Activated CD4-positive, alpha-beta T cell treated with anti-CD3 and anti-CD28 coated beads for 36 hours (primary cell): ENCODE results near the gene IL36B. TPM values are rescaled to one million over a fixed set of nuclear protein-coding genes. Genes with fewer than 3 reads are reported as not detected.
"Not testable (repeated sequence)": the region's sequence is repeated elsewhere in the genome, so short reads cannot be mapped to it uniquely, and the experiment has no call there.

Experiments used
- ATAC-seq: fragments of 200-7000 bp; cut with Tn5 transposase; one replicate; pipeline ENCODE4 v1.10.0; 2021; ENCODE audit warnings: mild to moderate bottlenecking, moderate library complexity
- CTCF ChIA-PET: fragments of 350-600 bp; sonication (Branson Sonifier 250); formaldehyde crosslinking; loops from one replicate; lab custom pipeline; 2021; ENCODE audit warnings: antibody characterized with exemption; lab: Charles Lee
- POLR2A ChIA-PET: fragments of 350-600 bp; sonication (Branson Sonifier 250); formaldehyde crosslinking; loops from one replicate; lab custom pipeline; 2021; ENCODE audit warnings: antibody characterized with exemption, inconsistent platforms; lab: Charles Lee
- DNase-seq: peaks from one replicate; pipeline ENCODE4 v3.0.0-alpha.2; 2020
- H3K27ac Mint-ChIP-seq: one replicate; pipeline ENCODE4 v1.8.0; 2021; ENCODE audit warnings: mixed read lengths
- H3K27me3 Mint-ChIP-seq: one replicate; pipeline ENCODE4 v1.8.0; 2021; ENCODE audit warnings: mixed read lengths
- H3K36me3 Mint-ChIP-seq: one replicate; pipeline ENCODE4 v1.8.0; 2021; ENCODE audit warnings: low read depth, mixed read lengths
- H3K4me1 Mint-ChIP-seq: one replicate; pipeline ENCODE4 v1.8.0; 2021; ENCODE audit warnings: mixed read lengths
- H3K4me3 Mint-ChIP-seq: one replicate; pipeline ENCODE4 v1.8.0; 2021; ENCODE audit warnings: mild to moderate bottlenecking, moderate library complexity, mixed read lengths
- H3K9me3 Mint-ChIP-seq: one replicate; pipeline ENCODE4 v1.8.0; 2021; ENCODE audit warnings: low read depth, mixed read lengths
- intact Hi-C, 2 experiments: fragments of 100-400 bp; cut with DNase I in 1 of 2; cut with micrococcal nuclease in 1 of 2; formaldehyde crosslinking; loops; one replicate each; pipeline versions ENCODE4 v1.14.2 to v1.15.1; 2022 to 2024; cut with DNase I, micrococcal nuclease
- total RNA-seq, 2 experiments: library from RNA; stranded (reverse); gene quantifications; one replicate each; pipeline ENCODE4 v1.2.3, GENCODE V29; 2021

IL36B gene
- total RNA-seq: not detected

DNA sequence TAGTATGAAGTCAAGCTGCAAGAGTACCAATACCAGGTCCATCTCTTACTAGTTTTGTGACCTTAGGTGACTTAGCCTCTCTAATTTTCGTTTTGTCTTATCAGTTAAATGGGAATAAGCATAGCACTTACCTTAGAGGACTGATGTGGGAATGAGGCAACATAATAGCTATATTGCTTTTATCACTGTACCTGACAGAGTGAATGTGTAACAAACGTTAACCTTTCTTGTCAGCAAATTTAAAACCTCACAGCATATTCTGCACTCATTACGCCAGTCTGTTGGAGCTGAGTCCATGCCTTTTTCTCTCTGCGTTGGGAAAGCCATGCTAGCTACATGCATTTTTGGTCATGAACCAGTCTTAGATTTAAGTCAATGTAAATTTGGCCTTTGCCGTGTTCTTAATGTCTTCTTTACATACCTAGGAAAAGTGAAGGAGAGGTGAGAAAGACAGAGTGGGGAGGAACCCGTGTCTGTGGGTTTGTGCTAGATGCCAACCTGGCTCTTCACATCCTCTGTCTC is at the start of gene IL36B:
Gene IL36B (minus strand): TSS at position 472 of the 522 bp plus-strand sequence.
- H3K27me3 Mint-ChIP-seq: no peaks in the 10 kb centered on the region
- no peak within 1 kb of the TSS for H3K27ac Mint-ChIP-seq
- DNase-seq (no peak), ATAC-seq (no peak)
- H3K4me3 Mint-ChIP-seq: no peak within 1 kb of the TSS
- H3K36me3 Mint-ChIP-seq: peaks cover 9% of the 10 kb centered on the region
- peaks cover 21% of the 10 kb centered on the region for H3K9me3 Mint-ChIP-seq
- ChIA-PET POLR2A (no interaction called here), CTCF (interaction anchor here (1.2 kb wide), 1 partner anchor 28 kb away, joined by 3 read pairs; no protein-coding TSS in a partner anchor)
- intact Hi-C loops: no loop called here
- peaks cover 7% of the 10 kb centered on the region for H3K4me1 Mint-ChIP-seq

DNA sequence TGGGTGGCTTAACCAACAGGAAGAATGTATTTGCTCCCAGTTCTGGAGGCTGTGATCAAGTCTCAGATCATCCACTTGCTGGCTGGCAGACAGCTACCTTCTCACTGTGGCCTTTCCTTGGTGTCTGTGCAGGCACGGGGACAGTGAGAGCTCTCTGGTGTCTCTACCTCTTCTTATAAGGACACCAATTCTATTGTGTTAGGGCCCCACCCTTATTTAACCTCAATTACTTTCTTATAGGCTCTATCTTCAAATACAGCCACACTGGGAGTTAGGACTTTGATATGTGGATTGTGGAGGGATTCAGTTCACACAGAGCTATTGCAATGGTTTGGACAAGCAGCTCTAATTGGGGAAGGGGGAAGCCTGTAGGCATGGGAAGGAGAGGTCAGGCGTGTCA is 49.5 kb upstream of the IL36B start:
- POLR2A ChIA-PET: no interaction called here
- no peak overlapping the region for H3K4me3 Mint-ChIP-seq

DNA sequence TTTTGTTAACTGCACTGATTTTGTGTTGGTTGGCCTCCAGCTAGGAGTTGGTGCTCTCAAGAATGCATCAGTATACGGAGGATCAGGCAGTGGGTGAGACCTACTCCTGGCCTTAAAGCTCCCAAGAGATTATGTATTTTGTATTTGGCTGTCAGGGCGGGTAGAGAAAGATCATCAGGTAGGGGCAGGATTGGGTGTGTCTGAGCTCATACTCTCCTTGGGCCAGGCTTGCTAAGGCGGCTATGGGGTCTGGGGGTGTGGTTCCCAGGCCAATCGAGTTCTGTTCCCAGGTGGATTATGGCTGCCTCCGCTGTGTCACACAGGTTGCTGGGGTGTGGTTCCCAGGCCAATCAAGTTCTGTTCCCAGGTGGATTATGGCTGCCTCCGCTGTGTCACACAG is 45.9 kb upstream of the IL36B start:
- Mint-ChIP-seq H3K27me3 (no peaks in the 10 kb centered on the region), H3K9me3 (peaks cover 10% of the 10 kb centered on the region), H3K4me3 (peak overlapping the region; percentile 56), H3K4me1 (peaks cover 40% of the 10 kb centered on the region), H3K36me3 (peaks cover 9% of the 10 kb centered on the region), H3K27ac (peak overlapping the region; percentile 69)
- intact Hi-C loops: no loop called here
- ATAC-seq: peak; percentile 24
- CTCF ChIA-PET: interaction anchor here (1.1 to 3.1 kb wide), 4 partner anchors 16 to 39 kb away, joined by 4 to 16 read pairs (median 5); no protein-coding TSS in a partner anchor
- DNase-seq: no peak
- POLR2A ChIA-PET: interaction anchor here (0.7 kb wide), 1 partner anchor 31 kb away, joined by 6 read pairs; no protein-coding TSS in a partner anchor

More for the DNA sequence above, 49.5 kb upstream of the IL36B start:
- no peak for ATAC-seq
- DNase-seq: no peak
- Mint-ChIP-seq H3K27ac (peak overlapping the region; percentile 49), H3K9me3 (peaks cover 13% of the 10 kb centered on the region), H3K36me3 (peaks cover 9% of the 10 kb centered on the region), H3K27me3 (no peaks in the 10 kb centered on the region), H3K4me1 (peaks cover 54% of the 10 kb centered on the region)
- CTCF ChIA-PET: interaction anchor here (0.8 to 1.2 kb wide), 3 partner anchors 12 to 36 kb away, joined by 3 to 4 read pairs (median 3); no protein-coding TSS in a partner anchor
- intact Hi-C loops: no loop called here

DNA sequence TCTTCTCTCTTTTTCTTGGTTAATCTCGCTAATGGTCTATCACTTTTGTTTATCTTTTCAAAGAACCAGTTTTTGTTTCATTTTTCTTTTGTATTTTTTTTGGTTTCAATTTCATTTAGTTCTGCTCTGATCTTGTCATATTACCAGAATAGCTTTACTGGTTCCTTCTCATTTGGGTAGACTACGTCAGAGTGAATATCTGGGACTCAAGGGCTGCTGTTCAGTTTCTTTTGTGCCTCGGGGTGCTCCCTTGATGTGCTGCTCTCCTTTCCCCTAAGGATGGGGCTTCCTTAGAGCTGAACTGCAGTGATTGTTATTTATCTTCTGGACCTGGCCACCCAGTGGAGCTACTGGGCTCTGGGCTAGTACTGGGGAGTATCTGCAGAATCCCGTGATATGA is 45.4 kb upstream of the IL36B start:
- ATAC-seq (peak; percentile 89), DNase-seq (peak; percentile 38)
- intact Hi-C loops: no loop called here
- ChIA-PET POLR2A (interaction anchor here (0.7 kb wide), 1 partner anchor 32 kb away, joined by 6 read pairs; no protein-coding TSS in a partner anchor), CTCF (interaction anchor here (0.8 to 3.1 kb wide), 6 partner anchors 16 to 211 kb away, joined by 3 to 16 read pairs (median 4); no protein-coding TSS in a partner anchor)
- Mint-ChIP-seq H3K36me3 (peaks cover 9% of the 10 kb centered on the region), H3K4me3 (peak overlapping the region; percentile 56), H3K9me3 (peaks cover 8% of the 10 kb centered on the region), H3K27me3 (peaks cover 1% of the 10 kb centered on the region), H3K4me1 (peaks cover 35% of the 10 kb centered on the region), H3K27ac (peak overlapping the region; percentile 69)

DNA sequence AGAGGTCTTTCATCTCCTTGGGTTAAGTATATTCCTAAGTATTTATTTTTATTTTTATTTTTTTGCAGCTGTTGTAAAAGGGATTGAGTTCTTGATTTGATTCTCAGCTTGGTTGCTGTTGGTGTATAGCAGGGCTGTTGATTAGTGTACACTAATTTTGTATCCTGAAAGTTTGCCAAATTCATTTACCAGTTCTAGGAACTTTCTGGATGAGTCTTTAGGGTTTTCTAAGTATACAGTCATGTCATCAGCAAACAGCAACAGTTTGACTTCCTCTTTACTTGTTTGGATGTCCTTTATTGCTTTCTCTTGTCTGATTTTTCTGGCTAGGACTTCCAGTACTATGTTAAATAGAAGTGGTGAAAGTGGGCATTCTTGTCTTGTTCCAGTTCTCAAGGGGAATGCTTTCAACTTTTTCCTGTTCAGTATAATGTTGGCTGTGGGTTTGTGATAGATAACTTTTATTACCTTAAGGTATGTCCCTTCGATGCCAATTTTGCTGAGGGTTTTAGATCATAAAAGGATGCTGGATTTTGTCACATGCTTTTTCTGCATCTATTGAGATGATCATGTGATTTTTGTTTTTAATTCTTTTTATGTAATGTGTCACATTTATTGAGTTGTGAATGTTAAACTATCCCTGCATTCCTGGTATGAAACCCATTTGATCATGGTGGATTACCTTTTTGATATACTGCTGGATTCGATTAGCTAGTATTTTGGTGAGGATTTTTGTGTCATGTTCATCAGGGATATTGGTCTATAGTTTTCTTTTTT is 44.4 kb upstream of the IL36B start:
- H3K4me3 Mint-ChIP-seq, POLR2A ChIA-PET, H3K27me3 Mint-ChIP-seq, H3K36me3 Mint-ChIP-seq, intact Hi-C loops, H3K9me3 Mint-ChIP-seq, DNase-seq: not testable (repeated sequence)
- peak; percentile 59 for ATAC-seq
- H3K27ac Mint-ChIP-seq: peak overlapping the region; percentile 69
- peaks cover 25% of the 10 kb centered on the region for H3K4me1 Mint-ChIP-seq
- CTCF ChIA-PET: interaction anchor here (0.7 to 3.1 kb wide), 6 partner anchors 12 to 212 kb away, joined by 3 to 16 read pairs (median 4); no protein-coding TSS in a partner anchor

DNA sequence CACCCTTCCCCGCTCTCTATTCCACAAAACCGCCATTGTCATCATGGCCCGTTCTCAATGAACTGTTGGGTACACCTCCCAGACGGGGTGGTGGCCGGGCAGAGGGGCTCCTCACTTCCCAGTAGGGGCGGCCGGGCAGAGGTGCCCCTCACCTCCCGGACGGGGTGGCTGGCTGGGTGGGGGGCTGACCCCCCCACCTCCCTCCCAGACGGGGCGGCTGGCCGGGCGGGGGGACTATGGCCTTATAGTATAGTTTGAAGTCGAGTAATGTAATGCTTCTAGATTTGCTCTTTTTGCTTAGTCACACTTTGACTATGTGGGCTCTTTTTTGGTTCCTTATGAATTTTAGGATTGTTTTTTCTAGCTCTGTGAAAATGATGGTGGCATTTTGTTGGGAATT is 43.6 kb upstream of the IL36B start:
- DNase-seq, H3K27ac Mint-ChIP-seq, POLR2A ChIA-PET, H3K27me3 Mint-ChIP-seq, H3K9me3 Mint-ChIP-seq, H3K36me3 Mint-ChIP-seq, intact Hi-C loops, H3K4me3 Mint-ChIP-seq, ATAC-seq: not testable (repeated sequence)
- CTCF ChIA-PET: interaction anchor here (0.7 kb wide), 1 partner anchor 12 kb away, joined by 3 read pairs; no protein-coding TSS in a partner anchor
- H3K4me1 Mint-ChIP-seq: peaks cover 22% of the 10 kb centered on the region

DNA sequence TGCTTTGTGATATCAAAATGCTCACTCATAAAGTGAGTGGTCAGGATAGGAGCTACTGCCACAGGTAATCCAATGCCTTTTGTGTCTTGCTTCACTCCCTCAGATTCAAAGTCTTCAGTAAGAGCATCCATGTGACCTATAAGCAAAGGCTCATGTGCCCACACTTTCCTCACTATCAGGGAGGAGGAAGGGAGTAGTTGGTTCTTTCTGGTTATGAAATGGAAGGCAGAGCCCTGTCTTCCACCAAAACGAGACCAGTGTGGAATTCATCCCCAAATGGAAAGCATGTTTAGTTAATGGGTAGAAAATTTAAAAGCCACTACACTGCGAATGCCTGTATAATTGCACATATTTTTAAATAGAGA is 40.9 kb upstream of the IL36B start:
- Mint-ChIP-seq H3K4me3 (no peak overlapping the region), H3K36me3 (peaks cover 6% of the 10 kb centered on the region), H3K27me3 (peaks cover 2% of the 10 kb centered on the region), H3K27ac (no peak overlapping the region), H3K9me3 (peaks cover 8% of the 10 kb centered on the region), H3K4me1 (peaks cover 22% of the 10 kb centered on the region)
- ChIA-PET CTCF (interaction anchor here (1.0 to 2.3 kb wide), 3 partner anchors 9 to 43 kb away, joined by 3 to 8 read pairs (median 4); no protein-coding TSS in a partner anchor), POLR2A (no interaction called here)
- no peak for DNase-seq
- no peak for ATAC-seq
- intact Hi-C loops: no loop called here

DNA sequence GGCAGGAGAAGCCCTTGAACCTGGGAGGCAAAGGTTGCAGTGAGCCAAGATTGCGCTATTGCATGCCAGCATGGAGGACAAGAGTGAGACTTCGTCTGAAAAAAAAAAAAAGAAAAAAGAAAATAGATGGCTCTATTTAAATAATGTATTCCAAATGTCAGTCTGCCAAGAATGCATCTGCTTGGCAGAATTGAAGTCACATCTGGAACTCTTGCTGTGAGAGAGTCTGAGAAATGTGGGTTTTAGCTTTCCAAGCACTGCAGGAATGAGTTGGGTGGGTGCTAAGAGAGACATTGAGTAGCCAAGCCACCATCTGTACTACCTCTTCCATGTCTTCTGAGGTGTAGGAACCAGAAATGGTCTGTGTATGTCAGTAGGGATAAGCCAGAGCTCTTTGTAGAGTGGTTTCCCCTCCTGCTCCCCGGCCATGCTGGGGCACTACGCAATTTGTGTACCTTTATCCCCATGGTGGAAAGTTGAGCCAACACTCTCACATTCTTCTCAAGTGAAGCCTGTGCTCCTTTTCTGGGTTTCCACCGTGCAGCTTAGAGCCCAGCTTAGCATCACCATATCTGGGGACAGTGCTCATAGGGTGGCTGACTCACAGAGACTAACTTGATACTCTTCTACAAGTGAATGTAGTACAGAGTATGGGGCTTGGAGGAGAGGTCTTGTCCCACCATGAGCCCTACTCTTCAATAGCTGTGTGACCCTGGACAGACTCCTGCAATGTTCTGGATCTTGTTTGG is 40.4 kb upstream of the IL36B start:
- peaks cover 8% of the 10 kb centered on the region for H3K9me3 Mint-ChIP-seq
- H3K36me3 Mint-ChIP-seq: peaks cover 6% of the 10 kb centered on the region
- intact Hi-C loops: no loop called here

DNA sequence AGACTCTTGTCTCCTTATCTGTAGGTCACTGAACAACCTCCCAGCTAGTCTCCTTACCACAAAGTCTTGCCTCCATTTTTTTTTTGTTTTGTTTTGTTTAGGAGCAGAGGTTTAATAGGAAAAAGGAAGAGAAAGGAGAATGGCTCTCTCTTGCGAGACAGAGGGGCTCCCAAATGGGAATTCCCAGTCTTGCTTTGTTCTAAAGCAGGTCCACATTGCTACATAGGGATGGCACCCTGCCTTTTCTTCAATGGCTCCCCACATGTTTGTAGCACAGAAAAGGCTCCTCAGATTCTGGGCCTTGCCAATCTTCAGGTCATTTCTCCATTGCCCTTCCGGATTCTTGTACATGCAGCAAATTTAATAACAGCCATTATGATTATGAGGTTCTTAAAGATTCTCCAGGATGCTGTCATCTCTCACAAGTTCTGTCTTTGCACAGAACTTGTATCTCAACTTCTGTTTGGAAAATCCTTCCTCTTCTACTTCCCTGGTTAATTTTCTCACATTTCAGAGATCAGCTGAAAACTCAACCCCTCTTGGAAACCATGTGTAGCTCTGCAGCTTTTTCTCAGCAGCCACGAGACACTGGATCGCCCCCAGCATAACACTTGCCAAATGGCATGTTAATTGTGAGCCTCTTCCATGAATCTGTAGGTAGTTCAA is 38.7 kb upstream of the IL36B start:
- DNase-seq (no peak), ATAC-seq (no peak)
- no peak overlapping the region for H3K27ac Mint-ChIP-seq
- no peaks in the 10 kb centered on the region for H3K4me1 Mint-ChIP-seq
- H3K27me3 Mint-ChIP-seq: peaks cover 3% of the 10 kb centered on the region
- no peaks in the 10 kb centered on the region for H3K9me3 Mint-ChIP-seq
- H3K36me3 Mint-ChIP-seq: no peaks in the 10 kb centered on the region
- H3K4me3 Mint-ChIP-seq: no peak overlapping the region
- intact Hi-C loops: no loop called here
- ChIA-PET CTCF (interaction anchor here (0.5 to 2.3 kb wide), 3 partner anchors 11 to 1461 kb away, joined by 3 to 8 read pairs (median 3); no protein-coding TSS in a partner anchor), POLR2A (no interaction called here)

More for the DNA sequence above, 40.4 kb upstream of the IL36B start:
- ChIA-PET POLR2A (no interaction called here), CTCF (interaction anchor here (1.0 to 2.3 kb wide), 3 partner anchors 8 to 44 kb away, joined by 3 to 8 read pairs (median 4); no protein-coding TSS in a partner anchor)
- no peak for DNase-seq
- peaks cover 2% of the 10 kb centered on the region for H3K27me3 Mint-ChIP-seq
- H3K4me1 Mint-ChIP-seq: peaks cover 16% of the 10 kb centered on the region
- no peak for ATAC-seq
- H3K4me3 Mint-ChIP-seq: no peak overlapping the region
- H3K27ac Mint-ChIP-seq: no peak overlapping the region

DNA sequence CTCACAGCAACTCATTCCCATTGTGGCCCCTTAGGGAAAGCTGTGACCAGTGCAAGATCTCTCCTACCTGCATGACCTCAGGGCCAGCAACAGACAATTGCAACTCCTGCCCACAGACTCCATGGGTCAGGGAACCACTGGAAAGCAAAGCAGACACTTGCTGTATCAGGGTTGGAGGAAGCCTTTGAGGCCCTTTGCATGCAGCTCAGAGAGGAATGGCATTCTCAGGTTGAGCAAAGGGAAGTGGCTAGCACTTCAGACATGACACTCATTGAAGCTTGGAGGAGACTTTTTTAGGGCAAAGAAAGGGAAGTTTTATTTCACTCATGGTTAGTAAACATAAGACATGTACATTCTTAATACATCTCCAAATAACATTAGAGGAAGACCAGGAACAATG is 37.2 kb upstream of the IL36B start:
- H3K4me3 Mint-ChIP-seq: no peak overlapping the region
- H3K4me1 Mint-ChIP-seq: no peaks in the 10 kb centered on the region
- POLR2A ChIA-PET: no interaction called here
- intact Hi-C loops: no loop called here
- H3K27ac Mint-ChIP-seq: no peak overlapping the region
- ATAC-seq: peak; percentile 51
- no peak for DNase-seq
- H3K36me3 Mint-ChIP-seq: no peaks in the 10 kb centered on the region
- H3K9me3 Mint-ChIP-seq: no peaks in the 10 kb centered on the region
- CTCF ChIA-PET: interaction anchor here (0.5 to 2.4 kb wide), 4 partner anchors 13 to 160 kb away, joined by 3 to 7 read pairs (median 4); no protein-coding TSS in a partner anchor
- peaks cover 3% of the 10 kb centered on the region for H3K27me3 Mint-ChIP-seq
